ENCODE measurements around the gene CLEC1A.

DNA sequence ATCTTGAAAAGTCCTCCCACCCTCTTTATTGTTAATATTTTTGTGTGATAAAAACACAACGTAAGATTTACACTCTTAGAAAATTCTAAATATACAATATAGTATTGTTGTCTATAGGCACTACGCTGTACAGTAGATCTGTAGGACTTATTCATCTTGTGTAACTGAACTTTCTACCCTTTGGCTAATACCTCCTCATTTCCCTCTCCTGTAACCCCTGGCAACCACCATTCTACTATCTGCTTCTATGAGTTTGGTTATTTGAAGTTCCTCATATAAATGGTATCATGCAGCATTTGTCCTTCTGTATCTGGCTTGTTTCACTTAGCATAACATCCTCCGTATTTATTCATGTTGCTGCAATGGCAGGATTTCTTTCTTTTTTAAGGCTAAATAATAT is 73.5 kb downstream of the CLEC1A start:
- TF ChIP-seq, protein P1, sequence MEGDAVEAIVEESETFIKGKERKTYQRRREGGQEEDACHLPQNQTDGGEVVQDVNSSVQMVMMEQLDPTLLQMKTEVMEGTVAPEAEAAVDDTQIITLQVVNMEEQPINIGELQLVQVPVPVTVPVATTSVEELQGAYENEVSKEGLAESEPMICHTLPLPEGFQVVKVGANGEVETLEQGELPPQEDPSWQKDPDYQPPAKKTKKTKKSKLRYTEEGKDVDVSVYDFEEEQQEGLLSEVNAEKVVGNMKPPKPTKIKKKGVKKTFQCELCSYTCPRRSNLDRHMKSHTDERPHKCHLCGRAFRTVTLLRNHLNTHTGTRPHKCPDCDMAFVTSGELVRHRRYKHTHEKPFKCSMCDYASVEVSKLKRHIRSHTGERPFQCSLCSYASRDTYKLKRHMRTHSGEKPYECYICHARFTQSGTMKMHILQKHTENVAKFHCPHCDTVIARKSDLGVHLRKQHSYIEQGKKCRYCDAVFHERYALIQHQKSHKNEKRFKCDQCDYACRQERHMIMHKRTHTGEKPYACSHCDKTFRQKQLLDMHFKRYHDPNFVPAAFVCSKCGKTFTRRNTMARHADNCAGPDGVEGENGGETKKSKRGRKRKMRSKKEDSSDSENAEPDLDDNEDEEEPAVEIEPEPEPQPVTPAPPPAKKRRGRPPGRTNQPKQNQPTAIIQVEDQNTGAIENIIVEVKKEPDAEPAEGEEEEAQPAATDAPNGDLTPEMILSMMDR (IDR thresholded peaks at IDR 0.05), result no peak
- TF ChIP-seq POLR2A (IDR thresholded peaks at IDR 0.05), result no peak
